ENCODE measurements around the gene RND1. TPM values are rescaled to one million over a fixed set of nuclear protein-coding genes. Genes with fewer than 3 reads are reported as not detected.

Gene RND1
- total RNA-seq, 2 experiments from 2014 or later, result 4.8 to 5.7 TPM

DNA sequence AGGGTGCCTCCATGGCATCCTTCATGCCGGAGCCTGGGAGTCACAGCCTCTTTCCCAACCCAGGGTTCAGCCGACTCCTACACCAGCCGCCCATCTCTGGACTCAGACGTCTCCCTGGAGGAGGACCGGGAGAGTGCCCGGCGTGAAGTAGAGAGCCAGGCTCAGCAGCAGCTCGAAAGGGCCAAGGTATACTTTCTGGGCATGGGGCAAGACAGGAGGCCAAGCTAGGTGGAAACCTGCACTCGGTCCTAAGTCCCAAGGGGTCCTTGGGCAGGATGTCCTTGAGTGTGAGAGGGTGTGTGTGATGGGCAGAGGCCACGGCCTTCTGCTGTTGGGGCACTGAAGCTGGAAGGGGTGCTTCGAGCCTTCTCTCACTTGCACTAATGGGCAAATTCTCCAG, 42.4 kb downstream of the RND1 start:
- Mint-ChIP-seq H3K27ac (no peak overlapping the region), H3K9me3 (no peaks in the 10 kb centered on the region), H3K27me3 (no peaks in the 10 kb centered on the region), H3K36me3 (ENCODE audit: low read depth) (peaks cover under 1% of the 10 kb centered on the region), H3K4me1 (ENCODE audit: low read depth) (peaks cover 9% of the 10 kb centered on the region), H3K4me3 (no peak overlapping the region)
- DNase-seq (no peak), ATAC-seq (ENCODE audit: poor library complexity) (no peak)
- CTCF ChIA-PET, result interaction anchor here (1.4 to 1.7 kb wide), 2 partner anchors 8 to 81 kb away, joined by 3 to 7 read pairs; a partner anchor contains a TSS
- no peaks in the 10 kb centered on the region for H3K27me3 ChIP-seq (ENCODE audit: control insufficient read depth in 1 of 2, insufficient read depth in 2 of 2, low read length in 2 of 2)
- no peak overlapping the region for H3K27ac ChIP-seq (ENCODE audit: low read depth in 1 of 2, low read length in 2 of 2)
- TF ChIP-seq, protein P1, sequence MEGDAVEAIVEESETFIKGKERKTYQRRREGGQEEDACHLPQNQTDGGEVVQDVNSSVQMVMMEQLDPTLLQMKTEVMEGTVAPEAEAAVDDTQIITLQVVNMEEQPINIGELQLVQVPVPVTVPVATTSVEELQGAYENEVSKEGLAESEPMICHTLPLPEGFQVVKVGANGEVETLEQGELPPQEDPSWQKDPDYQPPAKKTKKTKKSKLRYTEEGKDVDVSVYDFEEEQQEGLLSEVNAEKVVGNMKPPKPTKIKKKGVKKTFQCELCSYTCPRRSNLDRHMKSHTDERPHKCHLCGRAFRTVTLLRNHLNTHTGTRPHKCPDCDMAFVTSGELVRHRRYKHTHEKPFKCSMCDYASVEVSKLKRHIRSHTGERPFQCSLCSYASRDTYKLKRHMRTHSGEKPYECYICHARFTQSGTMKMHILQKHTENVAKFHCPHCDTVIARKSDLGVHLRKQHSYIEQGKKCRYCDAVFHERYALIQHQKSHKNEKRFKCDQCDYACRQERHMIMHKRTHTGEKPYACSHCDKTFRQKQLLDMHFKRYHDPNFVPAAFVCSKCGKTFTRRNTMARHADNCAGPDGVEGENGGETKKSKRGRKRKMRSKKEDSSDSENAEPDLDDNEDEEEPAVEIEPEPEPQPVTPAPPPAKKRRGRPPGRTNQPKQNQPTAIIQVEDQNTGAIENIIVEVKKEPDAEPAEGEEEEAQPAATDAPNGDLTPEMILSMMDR (IDR thresholded peaks at IDR 0.05), result no peak
- no peak overlapping the region for H3K4me3 ChIP-seq (ENCODE audit: low read length)
- H3K4me1 ChIP-seq (ENCODE audit: insufficient read depth, low read length), result peaks cover 12% of the 10 kb centered on the region
- H3K9me3 ChIP-seq (ENCODE audit: control insufficient read depth in 1 of 2, insufficient read depth in 1 of 2, low read length in 2 of 2), result no peaks in the 10 kb centered on the region
- intact Hi-C loops (cut with DNase I, micrococcal nuclease), result no loop called here
- POLR2A ChIA-PET, result no interaction called here
- H3K36me3 ChIP-seq (ENCODE audit: insufficient read depth, low read length), result no peaks in the 10 kb centered on the region

DNA sequence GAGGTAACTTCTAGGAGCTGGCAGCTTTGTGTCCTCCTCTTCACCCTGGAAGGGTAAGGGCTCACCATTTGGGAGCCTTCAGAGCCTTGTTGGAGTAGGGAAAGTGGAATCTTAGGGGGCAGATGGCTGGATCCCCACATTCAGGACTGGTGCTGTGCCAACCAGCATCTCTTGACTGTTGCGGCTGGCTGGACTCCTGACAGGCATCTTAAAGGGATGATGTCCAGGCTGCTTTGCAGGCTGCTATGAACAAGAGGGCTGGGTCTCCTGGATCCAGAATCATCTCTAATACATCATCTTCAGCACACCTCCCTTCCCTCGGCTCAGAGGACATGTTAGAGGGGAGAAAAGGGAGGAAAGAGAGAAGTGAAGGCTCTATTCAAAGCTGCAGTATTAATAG, 43.0 kb downstream of the RND1 start:
- Histone ChIP-seq H3K27ac (ENCODE audit: low read depth in 1 of 2, low read length in 2 of 2) (no peak overlapping the region), H3K36me3 (ENCODE audit: insufficient read depth, low read length) (no peaks in the 10 kb centered on the region), H3K4me3 (ENCODE audit: low read length) (no peak overlapping the region), H3K9me3 (ENCODE audit: control insufficient read depth in 1 of 2, insufficient read depth in 1 of 2, low read length in 2 of 2) (no peaks in the 10 kb centered on the region), H3K27me3 (ENCODE audit: control insufficient read depth in 1 of 2, insufficient read depth in 2 of 2, low read length in 2 of 2) (no peaks in the 10 kb centered on the region), H3K4me1 (ENCODE audit: insufficient read depth, low read length) (peaks cover 17% of the 10 kb centered on the region)
- H3K4me3 Mint-ChIP-seq, result no peak overlapping the region
- H3K4me1 Mint-ChIP-seq (ENCODE audit: low read depth), result peaks cover 15% of the 10 kb centered on the region
- no peaks in the 10 kb centered on the region for H3K36me3 Mint-ChIP-seq (ENCODE audit: low read depth)
- DNase-seq (no peak), ATAC-seq (ENCODE audit: poor library complexity) (no peak)
- TF ChIP-seq, protein P1 (IDR thresholded peaks at IDR 0.05), result no peak
- CTCF ChIA-PET, result interaction anchor here (1.7 kb wide), 1 partner anchor 8 kb away, joined by 7 read pairs; no protein-coding TSS in a partner anchor
- intact Hi-C loops (cut with DNase I, micrococcal nuclease), result no loop called here
- no peaks in the 10 kb centered on the region for H3K9me3 Mint-ChIP-seq
- POLR2A ChIA-PET, result no interaction called here
- H3K27me3 Mint-ChIP-seq, result no peaks in the 10 kb centered on the region
- no peak overlapping the region for H3K27ac Mint-ChIP-seq

DNA sequence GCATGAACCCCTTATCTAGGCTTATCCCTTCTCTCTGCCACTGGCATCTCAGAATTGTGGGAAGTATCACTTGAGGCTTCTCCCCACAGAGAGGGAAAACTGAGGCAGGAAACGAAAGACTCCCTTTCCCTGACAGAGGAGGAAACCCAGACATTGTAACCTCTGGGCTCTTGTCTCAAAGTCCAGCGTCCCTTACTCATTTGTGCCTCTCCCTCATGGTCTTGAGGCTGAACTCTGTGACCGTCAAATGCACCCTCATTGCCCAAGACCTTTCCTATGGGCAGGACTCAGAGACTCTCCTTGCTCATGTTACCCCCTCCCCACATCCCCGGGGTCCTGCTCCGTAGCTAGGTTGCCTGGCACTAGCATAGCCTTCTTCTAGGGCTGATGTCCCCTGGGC, 43.5 kb downstream of the RND1 start:
- Histone ChIP-seq H3K4me3 (ENCODE audit: low read length) (no peak overlapping the region), H3K36me3 (ENCODE audit: insufficient read depth, low read length) (no peaks in the 10 kb centered on the region), H3K27me3 (ENCODE audit: control insufficient read depth in 1 of 2, insufficient read depth in 2 of 2, low read length in 2 of 2) (no peaks in the 10 kb centered on the region), H3K9me3 (ENCODE audit: control insufficient read depth in 1 of 2, insufficient read depth in 1 of 2, low read length in 2 of 2) (no peaks in the 10 kb centered on the region), H3K27ac (ENCODE audit: low read depth in 1 of 2, low read length in 2 of 2) (no peak overlapping the region), H3K4me1 (ENCODE audit: insufficient read depth, low read length) (peaks cover 23% of the 10 kb centered on the region)
- CTCF ChIA-PET, result no interaction called here
- TF ChIP-seq, protein P1 (IDR thresholded peaks at IDR 0.05), result no peak
- ATAC-seq (ENCODE audit: poor library complexity), result no peak
- DNase-seq, result no peak
- Mint-ChIP-seq H3K27me3 (no peaks in the 10 kb centered on the region), H3K9me3 (no peaks in the 10 kb centered on the region), H3K27ac (no peak overlapping the region), H3K4me1 (ENCODE audit: low read depth) (peaks cover 19% of the 10 kb centered on the region), H3K36me3 (ENCODE audit: low read depth) (no peaks in the 10 kb centered on the region), H3K4me3 (no peak overlapping the region)
- POLR2A ChIA-PET, result no interaction called here
- intact Hi-C loops (cut with DNase I, micrococcal nuclease), result no loop called here

All from CD4-positive, alpha-beta T cell (primary cell).